PC-3 (cell line): ENCODE data around the gene CHD2. TPM values are rescaled to one million over a fixed set of nuclear protein-coding genes. Genes with fewer than 3 reads are reported as not detected.

Source experiments
- ATAC-seq: fragments of 200-7000 bp; cut with Tn5 transposase; 2 replicates; pipeline ENCODE4 v1.9.1; 2020; ENCODE audit warnings: mild to moderate bottlenecking, moderate library complexity
- BruUV-seq: library from RNA; stranded (reverse); fragments of 400-500 nt; replicated peaks from 2 replicates; lab custom pipeline; 2021; lab: Mats Ljungman, UMichigan
- CTCF ChIA-PET: fragments of 300-600 bp; sonication (Branson Sonifier 250); formaldehyde crosslinking; loops from one replicate; lab custom pipeline; 2022; ENCODE audit warnings: antibody characterized with exemption; lab: Charles Lee
- POLR2A ChIA-PET: fragments of 300-600 bp; sonication (Branson Sonifier 250); formaldehyde crosslinking; loops from one replicate; lab custom pipeline; 2022; ENCODE audit warnings: antibody characterized with exemption; ENCODE audit not compliant: unreplicated experiment; lab: Charles Lee
- DNase-seq: peaks from one replicate; pipeline ENCODE4 v3.0.0-alpha.2; 2015
- H2AFZ ChIP-seq: fragments of 300-600 bp; sonication (generic); 2 replicates; pipeline ENCODE4 v1.6.0; 2016; ENCODE audit warnings: antibody characterized with exemption, low read length
- H3F3A ChIP-seq: fragments of 300-600 bp; sonication (generic); one replicate; pipeline ENCODE4 v1.6.0; 2017; ENCODE audit warnings: antibody characterized with exemption, low read length, control low read depth, mild to moderate bottlenecking; ENCODE audit not compliant: unreplicated experiment
- H3K27ac ChIP-seq: fragments of 300-600 bp; sonication (generic); 2 replicates; pipeline ENCODE4 v1.5.1; 2016; ENCODE audit warnings: mild to moderate bottlenecking, low read length
- H3K27me3 ChIP-seq: fragments of 300-600 bp; sonication (generic); 2 replicates; pipeline ENCODE4 v1.6.1; 2016; ENCODE audit warnings: low read length, mixed read lengths
- H3K36me3 ChIP-seq: fragments of 300-600 bp; sonication (generic); 2 replicates; pipeline ENCODE4 v1.6.1; 2016; ENCODE audit warnings: low read depth, mixed run types, low read length, mixed read lengths
- H3K4me1 ChIP-seq: fragments of 300-600 bp; sonication (generic); 2 replicates; pipeline ENCODE4 v1.5.1; 2016; ENCODE audit warnings: low read length; ENCODE audit not compliant: insufficient read depth
- H3K4me2 ChIP-seq: fragments of 300-600 bp; sonication (generic); 2 replicates; pipeline ENCODE4 v1.6.0; 2016; ENCODE audit warnings: low read length
- H3K4me3 ChIP-seq: fragments of 300-600 bp; sonication (generic); 2 replicates; pipeline ENCODE4 v1.5.1; 2016; ENCODE audit warnings: mild to moderate bottlenecking, low read length, mixed read lengths
- H3K79me2 ChIP-seq: fragments of 300-600 bp; sonication (generic); 2 replicates; pipeline ENCODE4 v1.6.1; 2017; ENCODE audit warnings: low read length, mixed read lengths
- H3K9ac ChIP-seq: fragments of 300-600 bp; sonication (generic); 2 replicates; pipeline ENCODE4 v1.6.0; 2016; ENCODE audit warnings: mild to moderate bottlenecking, low read length
- H3K9me2 ChIP-seq: fragments of 300-600 bp; sonication (generic); replicated peaks from 2 replicates; pipeline ENCODE4 v1.6.1; 2016; ENCODE audit warnings: mixed run types, low read length, mixed read lengths
- H3K9me3 ChIP-seq: fragments of 300-600 bp; sonication (generic); 2 replicates; pipeline ENCODE4 v1.6.1; 2016; ENCODE audit warnings: low read length, mixed read lengths
- H4K20me1 ChIP-seq: fragments of 300-600 bp; sonication (generic); 2 replicates; pipeline ENCODE4 v1.6.1; 2016; ENCODE audit warnings: low read length, mixed read lengths
- CTCF ChIP-seq: fragments of 300-600 bp; sonication (generic); conservative IDR thresholded peaks from 2 replicates; pipeline ENCODE4 v1.5.1; 2017; ENCODE audit warnings: antibody characterized with exemption, low read depth, mild to moderate bottlenecking, low read length
- EZH2 ChIP-seq: fragments of 300-600 bp; sonication (generic); IDR thresholded peaks from one replicate; pipeline ENCODE4 v1.6.1; 2017; ENCODE audit warnings: antibody characterized with exemption, mild to moderate bottlenecking, low read length; ENCODE audit not compliant: unreplicated experiment
- EZH2phosphoT487 ChIP-seq: fragments of 300-600 bp; sonication (generic); IDR thresholded peaks from 2 replicates; pipeline ENCODE4 v1.6.1; 2018; ENCODE audit warnings: mild to moderate bottlenecking, antibody characterized with exemption, low read length, borderline replicate concordance
- intact Hi-C: fragments of 100-400 bp; cut with micrococcal nuclease; formaldehyde crosslinking; loops from 2 replicates; pipeline ENCODE4 v1.9.0; 2023
- total RNA-seq: library from RNA; depleted of rRNA; stranded (reverse); fragments of >200 nt; gene quantifications from 2 replicates; pipeline ENCODE4 v1.2.3, GENCODE V29; 2014

CHD2 gene
- total RNA-seq, 1 experiment from 2014 or later, result 42.7 TPM

DNA sequence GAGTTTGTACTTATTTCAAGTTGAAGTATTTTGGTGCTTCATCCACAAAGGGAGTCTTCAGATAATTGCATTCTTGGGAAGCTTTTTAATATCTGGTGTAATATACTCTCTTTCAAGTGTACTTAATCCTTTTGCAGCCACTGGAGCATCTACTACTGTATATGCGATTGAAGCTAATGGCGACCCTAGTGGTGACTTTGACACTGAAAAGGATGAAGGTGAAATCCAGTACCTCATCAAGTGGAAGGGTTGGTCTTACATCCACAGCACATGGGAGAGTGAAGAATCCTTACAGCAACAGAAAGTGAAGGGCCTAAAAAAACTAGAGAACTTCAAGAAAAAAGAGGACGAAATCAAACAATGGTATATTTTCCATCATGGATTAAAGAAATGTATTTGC is 42.6 kb downstream of the CHD2 start:
- no TSS peak for BruUV-seq
- ATAC-seq (no peak), DNase-seq (no peak)
- H3F3A ChIP-seq, result no peaks in the 10 kb centered on the region
- POLR2A ChIA-PET, result no interaction called here
- CTCF ChIA-PET, result interaction anchor here (0.7 kb wide), 1 partner anchor 333 kb away, joined by 3 read pairs; no protein-coding TSS in a partner anchor
- TF ChIP-seq CTCF (0 out of 2 replicates have a peak, but pooled peaks have one; percentile 15), EZH2phosphoT487 (no peak)
- H3K9ac ChIP-seq, result no peak overlapping the region
- H3K4me3 ChIP-seq, result no peak overlapping the region
- H3K79me2 ChIP-seq, result 0 out of 2 replicates have a peak, but pooled peaks cover 8% of the 10 kb centered on the region
- H3K36me3 ChIP-seq, result peaks cover 92% of the 10 kb centered on the region
- no peaks in the 10 kb centered on the region for H3K27me3 ChIP-seq
- no peaks in the 10 kb centered on the region for H3K4me1 ChIP-seq
- intact Hi-C loops, result no loop called here
- H3K9me2 ChIP-seq, result no peaks in the 10 kb centered on the region
- no peak overlapping the region for H2AFZ ChIP-seq
- no peak overlapping the region for H3K4me2 ChIP-seq
- H4K20me1 ChIP-seq, result no peaks in the 10 kb centered on the region
- no peak overlapping the region for H3K27ac ChIP-seq
- H3K9me3 ChIP-seq, result peaks cover 8% of the 10 kb centered on the region

DNA sequence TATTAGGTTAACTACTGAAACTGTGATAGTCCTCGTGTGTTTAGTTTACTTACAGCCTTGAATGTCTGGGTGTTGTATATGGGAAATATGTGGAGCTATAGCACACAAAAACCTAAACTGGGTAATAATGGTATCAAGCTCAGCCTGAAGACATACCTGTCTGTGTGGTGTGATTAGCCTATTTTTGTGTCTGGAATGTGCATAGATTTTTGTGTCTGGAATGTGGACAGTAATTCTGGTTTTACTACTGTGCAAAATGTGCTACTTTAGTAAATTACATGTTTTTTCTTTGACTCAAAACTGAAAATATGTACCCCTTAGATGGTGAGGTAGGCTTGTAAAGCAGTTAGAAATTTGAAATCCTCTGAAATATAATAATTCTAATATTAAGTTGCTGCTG is 43.5 kb downstream of the CHD2 start:
- H3K79me2 ChIP-seq, result 0 out of 2 replicates have a peak, but pooled peaks cover 4% of the 10 kb centered on the region
- intact Hi-C loops, result no loop called here
- H3F3A ChIP-seq, result no peaks in the 10 kb centered on the region
- TF ChIP-seq EZH2 (no peak), CTCF (no peak), EZH2phosphoT487 (no peak)
- H3K27ac ChIP-seq, result no peak overlapping the region
- H3K4me2 ChIP-seq, result no peak overlapping the region
- no peak overlapping the region for H3K4me3 ChIP-seq
- DNase-seq (no peak), ATAC-seq (no peak)
- CTCF ChIA-PET, result interaction anchor here (0.6 kb wide), 1 partner anchor 59 kb away, joined by 12 read pairs; no protein-coding TSS in a partner anchor
- no peaks in the 10 kb centered on the region for H3K4me1 ChIP-seq
- H3K9me3 ChIP-seq, result peaks cover 14% of the 10 kb centered on the region
- no peaks in the 10 kb centered on the region for H3K9me2 ChIP-seq
- H4K20me1 ChIP-seq, result no peaks in the 10 kb centered on the region
- peaks cover 92% of the 10 kb centered on the region for H3K36me3 ChIP-seq
- no TSS peak for BruUV-seq
- H3K27me3 ChIP-seq, result no peaks in the 10 kb centered on the region
- POLR2A ChIA-PET, result no interaction called here
- H2AFZ ChIP-seq, result no peak overlapping the region
- H3K9ac ChIP-seq, result no peak overlapping the region

GRCh38 chr15:92944946-92945521 is 44.9 kb downstream of the CHD2 start:
- DNase-seq, result no peak
- no TSS peak for BruUV-seq
- CTCF ChIA-PET, result no interaction called here
- peaks cover 29% of the 10 kb centered on the region for H3K9me3 ChIP-seq
- no peaks in the 10 kb centered on the region for H3F3A ChIP-seq
- H3K36me3 ChIP-seq, result peaks cover 92% of the 10 kb centered on the region
- intact Hi-C loops, result no loop called here
- 0 out of 2 replicates have a peak, but pooled peaks cover 4% of the 10 kb centered on the region for H3K79me2 ChIP-seq
- H3K4me3 ChIP-seq, result no peak overlapping the region
- H3K9ac ChIP-seq, result no peak overlapping the region
- no peak overlapping the region for H3K4me2 ChIP-seq
- POLR2A ChIA-PET, result no interaction called here
- H3K27ac ChIP-seq, result no peak overlapping the region
- H4K20me1 ChIP-seq, result no peaks in the 10 kb centered on the region
- H3K4me1 ChIP-seq, result no peaks in the 10 kb centered on the region
- TF ChIP-seq EZH2phosphoT487, result no peak
- no peak for TF ChIP-seq EZH2
- no peak for ATAC-seq
- H2AFZ ChIP-seq, result no peak overlapping the region
- no peaks in the 10 kb centered on the region for H3K9me2 ChIP-seq
- no peaks in the 10 kb centered on the region for H3K27me3 ChIP-seq
